HG03103 (cell line): Measurements from ENCODE around the gene LAD1.

Experiments used
- ATAC-seq: cut with Tn5 transposase; IDR thresholded peaks from one replicate; pipeline ENCODE4 v1.9.1; 2021; ENCODE audit warnings: low read depth; ENCODE audit not compliant: unreplicated experiment

LAD1 gene

GRCh38 chr1:201366696-201367095 is 32.4 kb downstream of the LAD1 start:
- no peak for ATAC-seq

- no peak for ATAC-seq
Observed at GRCh38 chr1:201365251-201365650, 33.9 kb downstream of the LAD1 start.

GRCh38 chr1:201364808-201365105 is 34.4 kb downstream of the LAD1 start:
- no peak for ATAC-seq

GRCh38 chr1:201363467-201363866 is 35.7 kb downstream of the LAD1 start:
- ATAC-seq: no peak

GRCh38 chr1:201362906-201363305 is 36.2 kb downstream of the LAD1 start:
- ATAC-seq: no peak

- ATAC-seq: no peak
Observed at GRCh38 chr1:201361652-201362504, 37.2 kb downstream of the LAD1 start.

- no peak for ATAC-seq
Observed at GRCh38 chr1:201360901-201361651, 38.0 kb downstream of the LAD1 start.

- no peak for ATAC-seq
Observed at GRCh38 chr1:201360486-201360885, 38.6 kb downstream of the LAD1 start.

GRCh38 chr1:201359873-201360210 is 39.3 kb downstream of the LAD1 start:
- no peak for ATAC-seq

GRCh38 chr1:201359031-201359872 is 39.9 kb downstream of the LAD1 start:
- no peak for ATAC-seq

- no peak for ATAC-seq
Observed at GRCh38 chr1:201358596-201358995, 40.5 kb downstream of the LAD1 start.

- no peak for ATAC-seq
Observed at GRCh38 chr1:201357636-201358348, 41.3 kb downstream of the LAD1 start.

- no peak for ATAC-seq
Observed at GRCh38 chr1:201357211-201357610, 41.9 kb downstream of the LAD1 start.

GRCh38 chr1:201356701-201357100 is 42.4 kb downstream of the LAD1 start:
- no peak for ATAC-seq

GRCh38 chr1:201356236-201356635 is 42.9 kb downstream of the LAD1 start:
- no peak for ATAC-seq

GRCh38 chr1:201355471-201355870 is 43.7 kb downstream of the LAD1 start:
- no peak for ATAC-seq

- ATAC-seq: no peak
Observed at GRCh38 chr1:201354901-201355295, 44.2 kb downstream of the LAD1 start.

GRCh38 chr1:201354151-201354900 is 44.8 kb downstream of the LAD1 start:
- no peak for ATAC-seq

GRCh38 chr1:201353186-201353940 is 45.8 kb downstream of the LAD1 start:
- ATAC-seq: no peak
